ENCODE measurements around the gene CD200R1. TPM values are rescaled to one million over a fixed set of nuclear protein-coding genes. Genes with fewer than 3 reads are reported as not detected.

Gene CD200R1
- 1 to 10 TPM in 1 of 2 donors, under 1 TPM in 1; 0.23 to 2.2 TPM for total RNA-seq

GRCh38 chr3:112974894-112975293 lies at the start of gene CD200R1:
CD200R1 (minus strand) TSS chr3:112975103; CDS start chr3:112974857, 246 bp downstream.
- 39% methylated on average over 5 of the region's 5 CpGs for WGBS
- H3K27ac ChIP-seq: no peak within 1 kb of the TSS

GRCh38 chr3:113021471-113021870 lies 46.6 kb upstream of the CD200R1 start:
- Histone ChIP-seq H3K4me3 (no peak overlapping the region), H3K27ac (no peak overlapping the region), H3K4me1 (replicated peaks) (no peaks in the 10 kb centered on the region), H3K36me3 (no peaks in the 10 kb centered on the region), H3K9me3 (no peaks in the 10 kb centered on the region), H3K27me3 (replicated peaks; ENCODE audit: insufficient read depth) (no peaks in the 10 kb centered on the region)
- TF ChIP-seq POLR2A (IDR thresholded peaks at IDR 0.05) (no peak), POLR2AphosphoS5 (IDR thresholded peaks at IDR 0.05) (no peak), CTCF (IDR thresholded peaks at IDR 0.05) (no peak)
- 48% methylated on average over 2 of the region's 2 CpGs for WGBS
- no peak for DNase-seq (ENCODE audit: low spot score)
- intact Hi-C loops (cut with DNase I): no loop called here

More at GRCh38 chr3:112974894-112975293, at the start of gene CD200R1:
- Histone ChIP-seq H3K9me3 (no peaks in the 10 kb centered on the region), H3K4me1 (replicated peaks) (no peaks in the 10 kb centered on the region), H3K36me3 (no peaks in the 10 kb centered on the region), H3K4me3 (no peak within 1 kb of the TSS), H3K27me3 (replicated peaks; ENCODE audit: insufficient read depth) (no peaks in the 10 kb centered on the region)
- no peak for TF ChIP-seq CTCF (IDR thresholded peaks at IDR 0.05)
- no peak for TF ChIP-seq POLR2AphosphoS5 (IDR thresholded peaks at IDR 0.05)
- no peak for TF ChIP-seq POLR2A (IDR thresholded peaks at IDR 0.05)
- intact Hi-C loops (cut with DNase I): loop anchor here (5.0 kb wide), 1 partner anchor 333 kb away; the partner anchor contains the start of gene CCDC80
- no peak for DNase-seq (ENCODE audit: low spot score)

GRCh38 chr3:113019182-113020137 lies 44.6 kb upstream of the CD200R1 start:
- Histone ChIP-seq H3K27ac (peak overlapping the region; percentile 89 to 92), H3K4me1 (replicated peaks) (no peaks in the 10 kb centered on the region), H3K4me3 (peak overlapping the region; percentile 62 to 83), H3K36me3 (no peaks in the 10 kb centered on the region), H3K9me3 (no peaks in the 10 kb centered on the region), H3K27me3 (replicated peaks; ENCODE audit: insufficient read depth) (no peaks in the 10 kb centered on the region)
- TF ChIP-seq POLR2AphosphoS5 (IDR thresholded peaks at IDR 0.05) (peak; percentile 77), CTCF (IDR thresholded peaks at IDR 0.05) (peak in 1 of 4 experiments; percentile 19), POLR2A (IDR thresholded peaks at IDR 0.05) (peak; percentile 62)
- whole genome bisulfite sequencing: 3% methylated on average over 51 of the region's 63 CpGs
- peak; percentile 87 for DNase-seq (ENCODE audit: low spot score)
- intact Hi-C loops (cut with DNase I): no loop called here

- intact Hi-C loops (cut with DNase I): no loop called here
- Histone ChIP-seq H3K36me3 (no peaks in the 10 kb centered on the region), H3K4me1 (replicated peaks) (no peaks in the 10 kb centered on the region)
Observed at GRCh38 chr3:113018536-113019181, 43.8 kb upstream of the CD200R1 start.

More at GRCh38 chr3:113018536-113019181, 43.8 kb upstream of the CD200R1 start:
- no peak for DNase-seq (ENCODE audit: low spot score)
- H3K9me3 ChIP-seq: no peaks in the 10 kb centered on the region
- 4% methylated on average over 13 of the region's 13 CpGs for whole genome bisulfite sequencing
- no peaks in the 10 kb centered on the region for H3K27me3 ChIP-seq (replicated peaks; ENCODE audit: insufficient read depth)
- H3K4me3 ChIP-seq: peak overlapping the region; percentile 62 to 83
- no peak for TF ChIP-seq POLR2A (IDR thresholded peaks at IDR 0.05)
- no peak for TF ChIP-seq CTCF (IDR thresholded peaks at IDR 0.05)
- TF ChIP-seq POLR2AphosphoS5 (IDR thresholded peaks at IDR 0.05): no peak
- H3K27ac ChIP-seq: peak overlapping the region; percentile 89 to 92

All from prostate gland (tissue), 2 donors.